Iris pigment epithelial cell (primary cell): Measurements from ENCODE around the gene LARGE1.

Experiments
- DNase-seq: peaks from one replicate; pipeline ENCODE4 v3.0.0-alpha.2; 2011; ENCODE audit warnings: low read depth

LARGE1 gene

GRCh38 chr22:33817512-33818127 lies 102.7 kb downstream of the LARGE1 start:
- DNase-seq: no peak

- no peak for DNase-seq
Observed at GRCh38 chr22:33812360-33812977, 107.8 kb downstream of the LARGE1 start.

GRCh38 chr22:33811686-33812085 lies 108.6 kb downstream of the LARGE1 start:
- DNase-seq: no peak

GRCh38 chr22:33811208-33811607 lies 109.1 kb downstream of the LARGE1 start:
- DNase-seq: no peak

- no peak for DNase-seq
Observed at GRCh38 chr22:33807470-33807869, 112.8 kb downstream of the LARGE1 start.

- no peak for DNase-seq
Observed at GRCh38 chr22:33806191-33806590, 114.1 kb downstream of the LARGE1 start.

- peak; percentile 3 for DNase-seq
Observed at GRCh38 chr22:33803371-33804282, 116.6 kb downstream of the LARGE1 start.

GRCh38 chr22:33798401-33798800 lies 121.9 kb downstream of the LARGE1 start:
- DNase-seq: no peak

- DNase-seq: no peak
Observed at GRCh38 chr22:33796494-33796893, 123.8 kb downstream of the LARGE1 start.

GRCh38 chr22:33793475-33793874 lies 126.8 kb downstream of the LARGE1 start:
- DNase-seq: no peak

GRCh38 chr22:33792832-33793231 lies 127.4 kb downstream of the LARGE1 start:
- DNase-seq: no peak

- DNase-seq: no peak
Observed at GRCh38 chr22:33789690-33790253, 130.5 kb downstream of the LARGE1 start.

- no peak for DNase-seq
Observed at GRCh38 chr22:33788927-33789326, 131.3 kb downstream of the LARGE1 start.

GRCh38 chr22:33787645-33788456 lies 132.4 kb downstream of the LARGE1 start:
- DNase-seq: no peak

GRCh38 chr22:33786149-33786548 lies 134.1 kb downstream of the LARGE1 start:
- no peak for DNase-seq

- peak; percentile 11 for DNase-seq
Observed at GRCh38 chr22:33785283-33785968, 134.8 kb downstream of the LARGE1 start.

- no peak for DNase-seq
Observed at GRCh38 chr22:33781411-33781810, 138.9 kb downstream of the LARGE1 start.

GRCh38 chr22:33780531-33781136 lies 139.6 kb downstream of the LARGE1 start:
- DNase-seq: no peak

- DNase-seq: no peak
Observed at GRCh38 chr22:33779243-33779642, 141.0 kb downstream of the LARGE1 start.

- no peak for DNase-seq
Observed at GRCh38 chr22:33776491-33776890, 143.8 kb downstream of the LARGE1 start.

GRCh38 chr22:33774781-33775180 lies 145.5 kb downstream of the LARGE1 start:
- DNase-seq: no peak
